GM23338 (cell line): ENCODE measurements around the gene KRTAP19-7. TPM values are rescaled to one million over a fixed set of nuclear protein-coding genes. Genes with fewer than 3 reads are reported as not detected.

Experiments
- ATAC-seq: fragments of 200-7000 bp; cut with Tn5 transposase; 3 replicates; pipeline ENCODE4 v1.9.1; 2020
- DNase-seq: peaks from one replicate; pipeline ENCODE4 v3.0.0-alpha.2; 2015; ENCODE audit warnings: low spot score
- H2AFZ ChIP-seq: fragments of 200-600 bp; sonication (generic); 2 replicates; pipeline ENCODE4 v1.8.0; 2016; ENCODE audit warnings: antibody characterized with exemption, mild to moderate bottlenecking, moderate library complexity
- H3F3A ChIP-seq: fragments of 200-600 bp; sonication (generic); replicated peaks from 2 replicates; pipeline ENCODE4 v1.8.0; 2017; ENCODE audit warnings: antibody characterized with exemption, mixed run types, low read depth
- H3K27ac ChIP-seq: fragments of 200-600 bp; sonication (generic); 2 replicates; pipeline ENCODE4 v1.6.1; 2016; ENCODE audit warnings: low read depth
- H3K27me3 ChIP-seq: fragments of 200-600 bp; sonication (generic); 2 replicates; pipeline ENCODE4 v1.8.0; 2016; ENCODE audit warnings: mild to moderate bottlenecking, mixed run types, moderate library complexity; ENCODE audit not compliant: insufficient read depth
- H3K36me3 ChIP-seq: fragments of 200-600 bp; sonication (generic); 2 replicates; pipeline ENCODE4 v1.8.0; 2016; ENCODE audit warnings: mild to moderate bottlenecking; ENCODE audit not compliant: insufficient read depth
- H3K4me1 ChIP-seq: fragments of 200-600 bp; sonication (generic); 2 replicates; pipeline ENCODE4 v1.8.0; 2016; ENCODE audit warnings: mild to moderate bottlenecking, moderate library complexity; ENCODE audit not compliant: insufficient read depth
- H3K4me2 ChIP-seq: fragments of 200-600 bp; sonication (generic); 2 replicates; pipeline ENCODE4 v1.7.1; 2017; ENCODE audit warnings: mixed run types
- H3K4me3 ChIP-seq: fragments of 200-600 bp; sonication (generic); 2 replicates; pipeline ENCODE4 v1.6.1; 2016; ENCODE audit warnings: mixed run types
- H3K79me2 ChIP-seq: fragments of 200-600 bp; sonication (generic); replicated peaks from 2 replicates; pipeline ENCODE4 v1.8.0; 2017; ENCODE audit warnings: mild to moderate bottlenecking; ENCODE audit not compliant: insufficient read depth
- H3K9me2 ChIP-seq: fragments of 200-600 bp; sonication (generic); 2 replicates; pipeline ENCODE4 v1.8.0; 2017; ENCODE audit not compliant: insufficient read depth
- H4K20me1 ChIP-seq: fragments of 200-600 bp; sonication (generic); replicated peaks from 2 replicates; pipeline ENCODE4 v1.8.0; 2017; ENCODE audit warnings: mild to moderate bottlenecking; ENCODE audit not compliant: insufficient read depth
- H3K27ac Mint-ChIP-seq: 2 replicates; pipeline ENCODE4 v1.8.0; 2020; ENCODE audit warnings: inconsistent platforms, mild to moderate bottlenecking, moderate library complexity, mixed read lengths
- H3K27me3 Mint-ChIP-seq: 3 replicates; pipeline ENCODE4 v1.8.0; 2022; ENCODE audit warnings: low read depth, mild to moderate bottlenecking, moderate library complexity, mixed read lengths, inconsistent platforms; ENCODE audit not compliant: insufficient read depth, poor library complexity
- H3K36me3 Mint-ChIP-seq: 3 replicates; pipeline ENCODE4 v1.8.0; 2021; ENCODE audit warnings: low read depth, mild to moderate bottlenecking, inconsistent platforms, moderate library complexity, mixed read lengths
- H3K4me1 Mint-ChIP-seq: 3 replicates; pipeline ENCODE4 v1.8.0; 2020; ENCODE audit warnings: mild to moderate bottlenecking, inconsistent platforms, mixed read lengths
- H3K4me3 Mint-ChIP-seq: 3 replicates; pipeline ENCODE4 v1.8.0; 2021; ENCODE audit warnings: moderate library complexity, mild to moderate bottlenecking, inconsistent platforms, mixed read lengths
- H3K9me3 Mint-ChIP-seq: 3 replicates; pipeline ENCODE4 v1.8.0; 2020; ENCODE audit warnings: moderate library complexity, mild to moderate bottlenecking, inconsistent platforms, mixed read lengths
- CREB1 ChIP-seq: fragments of 250-450 bp; sonication (Bioruptor Pico); IDR thresholded peaks from 2 replicates; pipeline ENCODE4 v1.5.0; 2020; ENCODE audit warnings: low read depth, mild to moderate bottlenecking, moderate library complexity
- CTCF ChIP-seq, 2 experiments: fragments of 200-600 bp in 1 of 2; sonication (generic) in 1 of 2; conservative IDR thresholded peaks; 2 replicates each; pipeline versions ENCODE4 v1.5.1 to v1.6.1; 2016 to 2017; ENCODE audit warnings: antibody characterized with exemption in 2 of 2, low read depth in 2 of 2, mild to moderate bottlenecking in 2 of 2, moderate library complexity in 1 of 2
- ETS1 ChIP-seq: IDR thresholded peaks from 2 replicates; pipeline ENCODE4 v1.6.1; 2016; ENCODE audit warnings: antibody characterized with exemption
- EZH2 ChIP-seq: fragments of 200-600 bp; sonication (generic); IDR thresholded peaks from one replicate; pipeline ENCODE4 v1.8.0; 2017; ENCODE audit warnings: antibody characterized with exemption, mild to moderate bottlenecking, low read depth; ENCODE audit not compliant: unreplicated experiment
- EZH2phosphoT487 ChIP-seq: fragments of 200-600 bp; sonication (generic); IDR thresholded peaks from one replicate; pipeline ENCODE4 v1.8.1; 2018; ENCODE audit warnings: antibody characterized with exemption; ENCODE audit not compliant: unreplicated experiment
- JUNB ChIP-seq: IDR thresholded peaks from one replicate; pipeline ENCODE4 v1.6.1; 2016; ENCODE audit warnings: antibody characterized with exemption; ENCODE audit not compliant: unreplicated experiment
- NANOG ChIP-seq: IDR thresholded peaks from 2 replicates; pipeline ENCODE4 v1.6.1; 2016; ENCODE audit warnings: antibody characterized with exemption, borderline replicate concordance
- POLR2AphosphoS5 ChIP-seq: IDR thresholded peaks from 2 replicates; pipeline ENCODE4 v1.6.1; 2016; ENCODE audit warnings: antibody characterized with exemption, low read depth
- STAT1 ChIP-seq: IDR thresholded peaks from one replicate; pipeline ENCODE4 v1.6.1; 2016; ENCODE audit warnings: antibody characterized with exemption; ENCODE audit not compliant: unreplicated experiment
- ZNF114 ChIP-seq: fragments of 250-450 bp; sonication (Bioruptor Pico); IDR thresholded peaks from 2 replicates; pipeline ENCODE4 v1.5.0; 2020; ENCODE audit warnings: mild to moderate bottlenecking, moderate library complexity
- ZNF331 ChIP-seq: fragments of 250-450 bp; sonication (Bioruptor Pico); IDR thresholded peaks from 2 replicates; pipeline ENCODE4 v1.5.0; 2020; ENCODE audit warnings: low read depth, mild to moderate bottlenecking, moderate library complexity
- polyA plus RNA-seq: library from polyadenylated mRNA; unstranded; fragments of >200 nt; fragmentation: Nextera tagmentation; extraction: Ambion mirVana; gene quantifications from 2 replicates; pipeline ENCODE4 v1.2.1, GENCODE V29; 2016
- total RNA-seq: library from RNA; depleted of rRNA; stranded (reverse); fragments of >200 nt; shearing (Covaris generic); gene quantifications from 2 replicates; pipeline ENCODE4 v1.2.3, GENCODE V29; 2014
- TF ChIP-seq, protein P1 (sequence below): fragments of 250-450 bp; sonication (Bioruptor Pico); IDR thresholded peaks from 2 replicates; pipeline ENCODE4 v1.5.0; 2020; ENCODE audit warnings: mild to moderate bottlenecking, moderate library complexity
- TF ChIP-seq, protein P2 (sequence below): IDR thresholded peaks from one replicate; pipeline ENCODE4 v1.6.1; 2018; ENCODE audit warnings: antibody characterized with exemption; ENCODE audit not compliant: unreplicated experiment

Gene KRTAP19-7
- total and polyA plus RNA-seq, 2 experiments from 2014 or later = not detected

- TF ChIP-seq EZH2 = no peak
- no peak for TF ChIP-seq ETS1
- TF ChIP-seq NANOG = no peak
- TF ChIP-seq CREB1 (CRISPR knock-in tag) = no peak
- no peak for TF ChIP-seq ZNF331
- TF ChIP-seq JUNB = no peak
Measured at GRCh38 chr21:30600787-30601186, 39.7 kb upstream of the KRTAP19-7 start, which contains the start of gene KRTAP22-1 (continued).

DNA sequence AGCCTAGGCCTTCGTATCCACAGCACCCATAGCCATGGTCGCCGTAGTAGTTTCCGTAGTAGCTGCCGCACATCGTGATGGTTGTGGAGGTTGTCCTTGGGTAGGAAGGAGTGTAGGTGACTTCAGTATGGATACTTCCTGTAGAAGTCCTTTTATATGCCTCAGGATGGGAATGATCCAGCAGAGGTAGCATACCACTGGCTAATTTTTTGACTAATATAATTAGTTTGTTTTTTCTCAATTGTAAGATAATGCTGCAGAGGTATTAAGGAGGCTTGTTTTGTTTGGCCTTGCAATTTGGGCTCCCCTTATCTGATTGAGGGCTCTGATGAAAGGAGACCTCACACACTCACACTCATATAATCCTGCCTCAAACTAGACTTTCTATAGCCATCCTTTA, 37.7 kb upstream of the KRTAP19-7 start, which contains the start of gene KRTAP6-2:
Gene KRTAP6-2, minus strand, starts transcription at position 101 of the 400 bp plus-strand sequence. Its CDS starts 28 bp downstream, at position 73.
- H4K20me1 ChIP-seq = no peaks in the 10 kb centered on the region
- no peaks in the 10 kb centered on the region for H3K27me3 ChIP-seq
- no peak within 1 kb of the TSS for H3K4me3 ChIP-seq
- Mint-ChIP-seq H3K9me3 (no peaks in the 10 kb centered on the region), H3K27ac (no peak within 1 kb of the TSS), H3K4me3 (no peak within 1 kb of the TSS), H3K27me3 (no peaks in the 10 kb centered on the region), H3K4me1 (no peaks in the 10 kb centered on the region), H3K36me3 (no peaks in the 10 kb centered on the region)
- no peaks in the 10 kb centered on the region for H3K36me3 ChIP-seq
- no peak within 1 kb of the TSS for H3K4me2 ChIP-seq
- no peaks in the 10 kb centered on the region for H3K4me1 ChIP-seq
- no peaks in the 10 kb centered on the region for H3K9me2 ChIP-seq
- H3F3A ChIP-seq = no peaks in the 10 kb centered on the region
- no peak within 1 kb of the TSS for H3K27ac ChIP-seq
- no peak within 1 kb of the TSS for H2AFZ ChIP-seq
- H3K79me2 ChIP-seq = no peaks in the 10 kb centered on the region
- ATAC-seq (no peak), DNase-seq (no peak)
- TF ChIP-seq CTCF (conservative IDR thresholded peaks at IDR 0.05; ENCODE audit: low read depth in 2 of 2) (no peak), ZNF331 (no peak), NANOG (no peak), EZH2 (no peak), POLR2AphosphoS5 (no peak), EZH2phosphoT487 (no peak), ZNF114 (no peak), STAT1 (no peak), CREB1 (CRISPR knock-in tag) (no peak), JUNB (no peak)
- TF ChIP-seq, protein P1, sequence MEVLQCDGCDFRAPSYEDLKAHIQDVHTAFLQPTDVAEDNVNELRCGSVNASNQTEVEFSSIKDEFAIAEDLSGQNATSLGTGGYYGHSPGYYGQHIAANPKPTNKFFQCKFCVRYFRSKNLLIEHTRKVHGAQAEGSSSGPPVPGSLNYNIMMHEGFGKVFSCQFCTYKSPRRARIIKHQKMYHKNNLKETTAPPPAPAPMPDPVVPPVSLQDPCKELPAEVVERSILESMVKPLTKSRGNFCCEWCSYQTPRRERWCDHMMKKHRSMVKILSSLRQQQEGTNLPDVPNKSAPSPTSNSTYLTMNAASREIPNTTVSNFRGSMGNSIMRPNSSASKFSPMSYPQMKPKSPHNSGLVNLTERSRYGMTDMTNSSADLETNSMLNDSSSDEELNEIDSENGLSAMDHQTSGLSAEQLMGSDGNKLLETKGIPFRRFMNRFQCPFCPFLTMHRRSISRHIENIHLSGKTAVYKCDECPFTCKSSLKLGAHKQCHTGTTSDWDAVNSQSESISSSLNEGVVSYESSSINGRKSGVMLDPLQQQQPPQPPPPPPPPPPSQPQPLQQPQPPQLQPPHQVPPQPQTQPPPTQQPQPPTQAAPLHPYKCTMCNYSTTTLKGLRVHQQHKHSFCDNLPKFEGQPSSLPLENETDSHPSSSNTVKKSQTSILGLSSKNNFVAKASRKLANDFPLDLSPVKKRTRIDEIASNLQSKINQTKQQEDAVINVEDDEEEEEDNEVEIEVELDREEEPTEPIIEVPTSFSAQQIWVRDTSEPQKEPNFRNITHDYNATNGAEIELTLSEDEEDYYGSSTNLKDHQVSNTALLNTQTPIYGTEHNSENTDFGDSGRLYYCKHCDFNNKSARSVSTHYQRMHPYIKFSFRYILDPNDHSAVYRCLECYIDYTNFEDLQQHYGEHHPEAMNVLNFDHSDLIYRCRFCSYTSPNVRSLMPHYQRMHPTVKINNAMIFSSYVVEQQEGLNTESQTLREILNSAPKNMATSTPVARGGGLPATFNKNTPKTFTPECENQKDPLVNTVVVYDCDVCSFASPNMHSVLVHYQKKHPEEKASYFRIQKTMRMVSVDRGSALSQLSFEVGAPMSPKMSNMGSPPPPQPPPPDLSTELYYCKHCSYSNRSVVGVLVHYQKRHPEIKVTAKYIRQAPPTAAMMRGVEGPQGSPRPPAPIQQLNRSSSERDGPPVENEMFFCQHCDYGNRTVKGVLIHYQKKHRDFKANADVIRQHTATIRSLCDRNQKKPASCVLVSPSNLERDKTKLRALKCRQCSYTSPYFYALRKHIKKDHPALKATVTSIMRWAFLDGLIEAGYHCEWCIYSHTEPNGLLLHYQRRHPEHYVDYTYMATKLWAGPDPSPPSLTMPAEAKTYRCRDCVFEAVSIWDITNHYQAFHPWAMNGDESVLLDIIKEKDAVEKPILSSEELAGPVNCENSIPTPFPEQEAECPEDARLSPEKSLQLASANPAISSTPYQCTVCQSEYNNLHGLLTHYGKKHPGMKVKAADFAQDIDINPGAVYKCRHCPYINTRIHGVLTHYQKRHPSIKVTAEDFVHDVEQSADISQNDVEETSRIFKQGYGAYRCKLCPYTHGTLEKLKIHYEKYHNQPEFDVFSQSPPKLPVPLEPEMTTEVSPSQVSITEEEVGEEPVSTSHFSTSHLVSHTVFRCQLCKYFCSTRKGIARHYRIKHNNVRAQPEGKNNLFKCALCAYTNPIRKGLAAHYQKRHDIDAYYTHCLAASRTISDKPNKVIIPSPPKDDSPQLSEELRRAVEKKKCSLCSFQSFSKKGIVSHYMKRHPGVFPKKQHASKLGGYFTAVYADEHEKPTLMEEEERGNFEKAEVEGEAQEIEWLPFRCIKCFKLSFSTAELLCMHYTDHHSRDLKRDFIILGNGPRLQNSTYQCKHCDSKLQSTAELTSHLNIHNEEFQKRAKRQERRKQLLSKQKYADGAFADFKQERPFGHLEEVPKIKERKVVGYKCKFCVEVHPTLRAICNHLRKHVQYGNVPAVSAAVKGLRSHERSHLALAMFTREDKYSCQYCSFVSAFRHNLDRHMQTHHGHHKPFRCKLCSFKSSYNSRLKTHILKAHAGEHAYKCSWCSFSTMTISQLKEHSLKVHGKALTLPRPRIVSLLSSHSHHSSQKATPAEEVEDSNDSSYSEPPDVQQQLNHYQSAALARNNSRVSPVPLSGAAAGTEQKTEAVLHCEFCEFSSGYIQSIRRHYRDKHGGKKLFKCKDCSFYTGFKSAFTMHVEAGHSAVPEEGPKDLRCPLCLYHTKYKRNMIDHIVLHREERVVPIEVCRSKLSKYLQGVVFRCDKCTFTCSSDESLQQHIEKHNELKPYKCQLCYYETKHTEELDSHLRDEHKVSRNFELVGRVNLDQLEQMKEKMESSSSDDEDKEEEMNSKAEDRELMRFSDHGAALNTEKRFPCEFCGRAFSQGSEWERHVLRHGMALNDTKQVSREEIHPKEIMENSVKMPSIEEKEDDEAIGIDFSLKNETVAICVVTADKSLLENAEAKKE (CRISPR knock-in tag) = no peak
- TF ChIP-seq, protein P2, sequence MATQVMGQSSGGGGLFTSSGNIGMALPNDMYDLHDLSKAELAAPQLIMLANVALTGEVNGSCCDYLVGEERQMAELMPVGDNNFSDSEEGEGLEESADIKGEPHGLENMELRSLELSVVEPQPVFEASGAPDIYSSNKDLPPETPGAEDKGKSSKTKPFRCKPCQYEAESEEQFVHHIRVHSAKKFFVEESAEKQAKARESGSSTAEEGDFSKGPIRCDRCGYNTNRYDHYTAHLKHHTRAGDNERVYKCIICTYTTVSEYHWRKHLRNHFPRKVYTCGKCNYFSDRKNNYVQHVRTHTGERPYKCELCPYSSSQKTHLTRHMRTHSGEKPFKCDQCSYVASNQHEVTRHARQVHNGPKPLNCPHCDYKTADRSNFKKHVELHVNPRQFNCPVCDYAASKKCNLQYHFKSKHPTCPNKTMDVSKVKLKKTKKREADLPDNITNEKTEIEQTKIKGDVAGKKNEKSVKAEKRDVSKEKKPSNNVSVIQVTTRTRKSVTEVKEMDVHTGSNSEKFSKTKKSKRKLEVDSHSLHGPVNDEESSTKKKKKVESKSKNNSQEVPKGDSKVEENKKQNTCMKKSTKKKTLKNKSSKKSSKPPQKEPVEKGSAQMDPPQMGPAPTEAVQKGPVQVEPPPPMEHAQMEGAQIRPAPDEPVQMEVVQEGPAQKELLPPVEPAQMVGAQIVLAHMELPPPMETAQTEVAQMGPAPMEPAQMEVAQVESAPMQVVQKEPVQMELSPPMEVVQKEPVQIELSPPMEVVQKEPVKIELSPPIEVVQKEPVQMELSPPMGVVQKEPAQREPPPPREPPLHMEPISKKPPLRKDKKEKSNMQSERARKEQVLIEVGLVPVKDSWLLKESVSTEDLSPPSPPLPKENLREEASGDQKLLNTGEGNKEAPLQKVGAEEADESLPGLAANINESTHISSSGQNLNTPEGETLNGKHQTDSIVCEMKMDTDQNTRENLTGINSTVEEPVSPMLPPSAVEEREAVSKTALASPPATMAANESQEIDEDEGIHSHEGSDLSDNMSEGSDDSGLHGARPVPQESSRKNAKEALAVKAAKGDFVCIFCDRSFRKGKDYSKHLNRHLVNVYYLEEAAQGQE = no peak
